ENCODE results near the gene RAP1B. TPM values are rescaled to one million over a fixed set of nuclear protein-coding genes. Genes with fewer than 3 reads are reported as not detected.
"Not testable (repeated sequence)": the region's sequence is repeated elsewhere in the genome, so short reads cannot be mapped to it uniquely, and the experiment has no call there.

Gene RAP1B
- total and polyA plus RNA-seq, 9 donors: 81.8 to 195 (median 107) TPM

DNA sequence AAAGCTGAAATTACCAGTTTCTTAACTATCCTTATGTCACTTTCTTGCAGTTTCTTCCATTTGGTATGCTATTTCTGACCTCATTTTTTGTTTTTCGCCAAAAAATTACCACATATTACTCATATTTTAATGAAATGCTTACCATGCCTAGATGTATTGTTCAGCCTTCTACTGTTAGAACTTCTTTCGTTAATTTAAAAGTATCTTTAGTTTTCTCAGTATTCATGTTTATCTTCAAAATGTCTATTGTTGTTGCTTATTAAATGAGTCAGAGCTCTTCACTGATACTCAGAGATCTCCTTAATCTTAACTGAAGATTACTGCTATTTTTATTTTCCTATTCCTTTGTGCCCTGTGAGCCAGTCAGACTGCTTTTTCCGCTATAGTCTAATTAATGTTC is 20.5 kb downstream of the RAP1B start:
- Histone ChIP-seq H3K27me3 (no peaks in the 10 kb centered on the region), H3K36me3 (no peaks in the 10 kb centered on the region), H3K9me3 (no peaks in the 10 kb centered on the region), H3K4me3 (no peak overlapping the region), H3K4me1 (ENCODE audit: insufficient read depth) (peaks cover 8% of the 10 kb centered on the region), H3K27ac (no peak overlapping the region)
- no peak for TF ChIP-seq POLR2A (IDR thresholded peaks at IDR 0.05)
- TF ChIP-seq, protein P1, sequence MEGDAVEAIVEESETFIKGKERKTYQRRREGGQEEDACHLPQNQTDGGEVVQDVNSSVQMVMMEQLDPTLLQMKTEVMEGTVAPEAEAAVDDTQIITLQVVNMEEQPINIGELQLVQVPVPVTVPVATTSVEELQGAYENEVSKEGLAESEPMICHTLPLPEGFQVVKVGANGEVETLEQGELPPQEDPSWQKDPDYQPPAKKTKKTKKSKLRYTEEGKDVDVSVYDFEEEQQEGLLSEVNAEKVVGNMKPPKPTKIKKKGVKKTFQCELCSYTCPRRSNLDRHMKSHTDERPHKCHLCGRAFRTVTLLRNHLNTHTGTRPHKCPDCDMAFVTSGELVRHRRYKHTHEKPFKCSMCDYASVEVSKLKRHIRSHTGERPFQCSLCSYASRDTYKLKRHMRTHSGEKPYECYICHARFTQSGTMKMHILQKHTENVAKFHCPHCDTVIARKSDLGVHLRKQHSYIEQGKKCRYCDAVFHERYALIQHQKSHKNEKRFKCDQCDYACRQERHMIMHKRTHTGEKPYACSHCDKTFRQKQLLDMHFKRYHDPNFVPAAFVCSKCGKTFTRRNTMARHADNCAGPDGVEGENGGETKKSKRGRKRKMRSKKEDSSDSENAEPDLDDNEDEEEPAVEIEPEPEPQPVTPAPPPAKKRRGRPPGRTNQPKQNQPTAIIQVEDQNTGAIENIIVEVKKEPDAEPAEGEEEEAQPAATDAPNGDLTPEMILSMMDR (IDR thresholded peaks at IDR 0.05): no peak
- TF ChIP-seq EP300 (IDR thresholded peaks at IDR 0.05): no peak
- no peak for DNase-seq
- intact Hi-C loops (cut with DNase I): no loop called here
- 61 to 74% (median 71%) methylated on average over 3 of the region's 3 CpGs for WGBS, 3 donors

DNA sequence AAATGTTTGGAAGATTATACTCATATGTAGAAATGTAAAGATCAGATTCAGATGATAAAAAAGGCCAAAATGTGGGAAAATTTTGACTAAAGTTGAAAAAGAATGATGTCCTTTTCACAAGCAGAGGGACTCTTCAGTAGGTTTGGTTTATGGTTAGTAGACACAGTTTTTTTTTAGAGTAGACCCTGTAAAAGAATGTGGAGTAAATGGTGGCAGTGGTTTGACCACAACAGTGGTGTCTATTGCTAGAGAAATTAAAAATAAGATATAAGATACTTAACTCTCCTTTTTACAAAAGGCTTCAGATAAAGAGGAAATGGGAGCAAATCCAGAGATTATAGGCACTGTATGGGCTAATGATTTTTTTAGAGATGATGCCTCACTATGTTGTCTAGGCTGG is 21.8 kb downstream of the RAP1B start:
- Histone ChIP-seq H3K9me3 (no peaks in the 10 kb centered on the region), H3K36me3 (no peaks in the 10 kb centered on the region), H3K4me3 (no peak overlapping the region), H3K27ac (no peak overlapping the region), H3K4me1 (ENCODE audit: insufficient read depth) (peaks cover 12% of the 10 kb centered on the region), H3K27me3 (no peaks in the 10 kb centered on the region)
- TF ChIP-seq, protein P1 (IDR thresholded peaks at IDR 0.05): no peak
- TF ChIP-seq EP300 (IDR thresholded peaks at IDR 0.05) (no peak), POLR2A (IDR thresholded peaks at IDR 0.05) (no peak)
- no peak for DNase-seq
- intact Hi-C loops (cut with DNase I): no loop called here

DNA sequence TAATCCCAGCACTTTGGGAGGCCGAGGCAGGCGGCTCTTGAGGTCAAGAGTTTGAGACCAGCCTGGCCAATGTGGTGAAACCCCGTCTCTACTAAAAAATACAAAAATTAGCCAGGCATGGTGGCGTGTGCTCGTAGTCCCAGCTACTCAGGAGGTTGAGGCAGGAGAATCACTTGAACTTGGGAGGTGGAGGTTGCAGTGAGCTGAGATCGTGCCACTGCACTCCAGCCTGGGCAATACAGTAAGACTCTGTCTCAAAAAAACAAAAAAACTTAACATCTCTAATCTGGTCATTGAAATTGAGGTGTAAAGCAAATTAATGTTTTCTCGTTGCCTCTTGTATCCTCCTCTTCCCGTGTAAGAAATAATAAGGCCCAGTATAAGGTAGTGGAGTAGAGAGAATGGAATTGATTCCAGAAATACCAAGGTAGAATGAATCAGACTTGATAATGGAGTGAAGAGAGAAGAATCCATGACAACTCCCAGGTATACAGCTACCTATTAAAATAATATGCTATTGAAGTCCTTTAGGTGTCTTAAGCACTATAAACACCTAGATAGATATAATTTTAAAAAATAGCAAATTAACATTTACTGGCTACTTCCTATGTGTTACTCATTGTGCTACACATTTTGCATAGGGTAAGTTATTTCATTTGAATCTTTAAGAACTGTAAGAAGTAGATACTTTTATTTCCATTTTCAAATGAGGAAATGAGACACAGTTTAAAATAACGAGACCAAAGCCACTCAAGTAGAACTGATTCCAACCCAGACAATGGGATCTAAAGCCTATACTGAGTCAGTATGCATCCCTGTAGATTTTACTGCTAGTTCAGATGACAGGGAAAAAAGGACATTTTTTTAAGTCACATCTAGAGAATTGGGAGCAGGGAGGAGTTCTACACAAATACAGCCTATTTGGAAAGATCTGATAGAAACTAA is 23.2 kb downstream of the RAP1B start:
- no peak for DNase-seq
- intact Hi-C loops (cut with DNase I): no loop called here
- Histone ChIP-seq H3K36me3 (no peaks in the 10 kb centered on the region), H3K9me3 (no peaks in the 10 kb centered on the region), H3K27me3 (no peaks in the 10 kb centered on the region), H3K4me1 (ENCODE audit: insufficient read depth) (peaks cover 13% of the 10 kb centered on the region), H3K27ac (no peak overlapping the region), H3K4me3 (no peak overlapping the region)
- WGBS, 3 donors: 93% methylated on average over 9 of the region's 9 CpGs
- TF ChIP-seq POLR2A (IDR thresholded peaks at IDR 0.05): no peak
- TF ChIP-seq, protein P1 (IDR thresholded peaks at IDR 0.05): no peak
- no peak for TF ChIP-seq EP300 (IDR thresholded peaks at IDR 0.05)

DNA sequence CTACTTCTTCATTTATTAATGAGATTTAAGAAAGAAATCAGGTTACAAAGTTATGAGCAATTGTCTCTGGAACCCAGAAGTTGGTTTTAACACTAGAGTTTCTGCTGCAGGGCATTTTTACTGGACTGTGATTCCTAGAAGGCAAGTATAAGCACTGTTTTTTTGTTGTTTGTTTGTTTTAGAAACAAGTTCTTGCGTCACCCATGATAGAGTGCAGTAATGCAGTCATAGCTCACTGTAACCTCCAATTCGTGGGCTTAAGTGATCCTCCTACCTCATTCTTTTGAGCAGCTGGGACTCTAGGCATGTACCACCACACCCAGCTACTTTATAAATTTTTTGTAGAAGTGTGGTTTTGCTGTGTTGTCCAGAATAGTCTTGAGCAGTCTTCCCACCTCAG is 25.6 kb downstream of the RAP1B start:
- WGBS, 3 donors: 23 to 42% (median 31%) methylated on average over 2 of the region's 2 CpGs
- H3K4me1 ChIP-seq (ENCODE audit: insufficient read depth): peaks cover 10% of the 10 kb centered on the region
- TF ChIP-seq, protein P1 (IDR thresholded peaks at IDR 0.05): no peak
- no peak for TF ChIP-seq EP300 (IDR thresholded peaks at IDR 0.05)
- TF ChIP-seq POLR2A (IDR thresholded peaks at IDR 0.05): no peak

DNA sequence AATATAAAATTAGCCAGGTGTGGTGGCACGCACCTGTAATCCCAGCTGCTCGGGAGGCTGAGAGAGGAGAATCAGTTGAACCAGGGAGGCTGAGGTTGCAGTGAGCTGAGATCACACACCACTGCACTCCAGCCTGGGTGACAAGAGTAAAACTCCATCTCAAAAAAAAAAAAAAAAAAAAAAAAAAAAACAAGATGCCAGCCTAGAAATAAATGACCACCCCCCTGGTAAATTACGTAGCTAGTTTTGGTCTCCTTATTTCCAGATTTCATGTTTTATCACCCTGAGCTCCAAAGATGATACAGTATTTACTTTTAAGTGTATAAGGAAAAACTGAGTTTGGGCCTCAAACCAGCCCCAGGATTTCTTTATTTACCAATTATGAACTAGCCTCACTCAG is 26.7 kb downstream of the RAP1B start:
- H3K36me3 ChIP-seq; intact Hi-C loops (cut with DNase I); H3K27me3 ChIP-seq; H3K27ac ChIP-seq; DNase-seq; H3K4me3 ChIP-seq; H3K9me3 ChIP-seq: not testable (repeated sequence)
- H3K4me1 ChIP-seq (ENCODE audit: insufficient read depth): peaks cover 10% of the 10 kb centered on the region
- WGBS, 3 donors: 93 to 99% (median 98%) methylated on average over 3 of the region's 3 CpGs

More for the DNA sequence above, 25.6 kb downstream of the RAP1B start:
- Histone ChIP-seq H3K9me3 (no peaks in the 10 kb centered on the region), H3K27me3 (no peaks in the 10 kb centered on the region), H3K36me3 (no peaks in the 10 kb centered on the region), H3K27ac (no peak overlapping the region), H3K4me3 (no peak overlapping the region)
- intact Hi-C loops (cut with DNase I): no loop called here
- no peak for DNase-seq

All from ovary (tissue), 9 donors.